OCI-LY7 (cell line): ENCODE measurements around the gene EPHA8. TPM values are rescaled to one million over a fixed set of nuclear protein-coding genes. Genes with fewer than 3 reads are reported as not detected.

Experiments used
- BruUV-seq: library from RNA; stranded (reverse); fragments of 400-500 nt; replicated peaks from 2 replicates; lab custom pipeline; 2021; lab: Mats Ljungman, UMichigan
- CTCF ChIA-PET: fragments of 300-600 bp; sonication (Branson Sonifier 250); formaldehyde crosslinking; loops from one replicate; lab custom pipeline; 2022; ENCODE audit warnings: antibody characterized with exemption; ENCODE audit not compliant: unreplicated experiment; lab: Charles Lee
- POLR2A ChIA-PET: fragments of 300-600 bp; sonication (Branson Sonifier 250); formaldehyde crosslinking; loops from one replicate; lab custom pipeline; 2022; ENCODE audit warnings: antibody characterized with exemption; lab: Charles Lee
- DNase-seq: peaks from one replicate; pipeline ENCODE4 v3.0.0-alpha.2; 2015; ENCODE audit warnings: low spot score
- H2AFZ ChIP-seq: fragments of 200-600 bp; sonication (generic), shearing (Covaris generic); 2 replicates; pipeline ENCODE4 v1.6.1; 2014; ENCODE audit warnings: mild to moderate bottlenecking, antibody characterized with exemption, low read length, moderate library complexity
- H3K27ac ChIP-seq: fragments of 200-600 bp; sonication (generic); 2 replicates; pipeline ENCODE4 v1.5.1; 2014; ENCODE audit warnings: mixed run types, low read depth, mild to moderate bottlenecking, moderate library complexity, low read length, inconsistent platforms; ENCODE audit not compliant: poor library complexity, severe bottlenecking
- H3K36me3 ChIP-seq: fragments of 200-600 bp; sonication (generic); 2 replicates; pipeline ENCODE4 v1.6.1; 2014; ENCODE audit warnings: mild to moderate bottlenecking, antibody characterized with exemption, low read length, moderate library complexity, mixed read lengths; ENCODE audit not compliant: insufficient read depth
- H3K4me1 ChIP-seq: fragments of 200-600 bp; sonication (generic); 2 replicates; pipeline ENCODE4 v1.5.1; 2014; ENCODE audit warnings: mild to moderate bottlenecking, low read length; ENCODE audit not compliant: insufficient read depth, poor library complexity, severe bottlenecking
- H3K4me2 ChIP-seq: fragments of 200-600 bp; sonication (generic); 2 replicates; pipeline ENCODE4 v1.6.1; 2014; ENCODE audit warnings: mild to moderate bottlenecking, low read length
- H3K4me3 ChIP-seq: fragments of 200-600 bp; sonication (generic); 2 replicates; pipeline ENCODE4 v1.5.1; 2014; ENCODE audit warnings: mild to moderate bottlenecking, low read depth, low read length; ENCODE audit not compliant: poor library complexity, severe bottlenecking
- H3K79me2 ChIP-seq: fragments of 200-600 bp; sonication (generic); 2 replicates; pipeline ENCODE4 v1.6.1; 2016; ENCODE audit warnings: low read depth, mild to moderate bottlenecking, low read length, moderate library complexity, mixed read lengths; ENCODE audit not compliant: insufficient read depth
- H3K9me2 ChIP-seq: fragments of 200-600 bp; sonication (generic); 2 replicates; pipeline ENCODE4 v1.6.1; 2016; ENCODE audit warnings: mild to moderate bottlenecking, low read length, mixed read lengths; ENCODE audit not compliant: insufficient read depth
- H3K9me3 ChIP-seq: fragments of 200-600 bp; sonication (generic); 2 replicates; pipeline ENCODE4 v1.6.1; 2014; ENCODE audit warnings: mild to moderate bottlenecking, mixed run types, low read length, mixed read lengths
- H4K20me1 ChIP-seq: fragments of 200-600 bp; sonication (generic); 2 replicates; pipeline ENCODE4 v1.6.1; 2014; ENCODE audit warnings: mild to moderate bottlenecking, antibody characterized with exemption, low read length, moderate library complexity, mixed read lengths; ENCODE audit not compliant: insufficient read depth
- EZH2phosphoT487 ChIP-seq: fragments of 200-600 bp; sonication (generic); IDR thresholded peaks from 2 replicates; pipeline ENCODE4 v1.6.1; 2018; ENCODE audit warnings: low read depth, borderline replicate concordance, mild to moderate bottlenecking, mixed run types, antibody characterized with exemption, low read length, moderate library complexity, mixed read lengths
- intact Hi-C: fragments of 100-400 bp; cut with micrococcal nuclease; formaldehyde crosslinking; loops from one replicate; pipeline ENCODE4 v1.10.0; 2022; ENCODE audit not compliant: unreplicated experiment
- total RNA-seq, 2 experiments: library from RNA; depleted of rRNA in 1 of 2; stranded (reverse); fragments of >200 nt in 1 of 2; shearing (Covaris generic) in 1 of 2; gene quantifications; 2 replicates each; pipeline ENCODE4 v1.2.3, GENCODE V29; 2014 to 2022
- TF ChIP-seq, protein P1 (sequence below): fragments of 200-600 bp; sonication (generic); conservative IDR thresholded peaks from 2 replicates; pipeline ENCODE4 v1.5.1; 2014; ENCODE audit warnings: mild to moderate bottlenecking, antibody characterized with exemption, low read length, moderate library complexity, mixed read lengths

Gene EPHA8
- total RNA-seq, 2 experiments from 2014 or later, result not detected

DNA sequence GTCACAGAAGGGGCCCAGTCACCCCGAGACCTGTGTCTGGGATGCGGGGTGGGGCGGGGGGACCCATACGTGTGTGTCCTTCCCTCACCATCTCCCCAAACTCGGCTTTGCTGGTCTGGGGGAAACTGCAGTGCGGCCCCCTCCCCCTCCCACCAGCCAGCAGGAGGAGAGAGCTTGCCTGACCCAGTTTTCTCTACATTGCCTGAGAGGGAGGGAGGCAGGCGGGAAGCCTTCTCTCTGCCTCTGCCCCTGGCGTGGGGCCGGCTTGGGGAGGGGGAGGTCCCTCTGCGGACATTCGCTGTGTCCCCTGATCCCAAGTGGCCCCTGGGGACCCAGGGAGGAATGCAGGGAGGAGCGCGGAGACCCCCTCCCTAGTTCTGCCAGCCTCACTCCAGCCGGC is 3.9 kb downstream of the EPHA8 start:
- no peaks in the 10 kb centered on the region for H3K36me3 ChIP-seq
- intact Hi-C loops, result no loop called here
- no peaks in the 10 kb centered on the region for H3K9me2 ChIP-seq
- no TSS peak for BruUV-seq
- H3K9me3 ChIP-seq, result no peaks in the 10 kb centered on the region
- no peak overlapping the region for H3K4me2 ChIP-seq
- POLR2A ChIA-PET, result no interaction called here
- TF ChIP-seq, protein P1, sequence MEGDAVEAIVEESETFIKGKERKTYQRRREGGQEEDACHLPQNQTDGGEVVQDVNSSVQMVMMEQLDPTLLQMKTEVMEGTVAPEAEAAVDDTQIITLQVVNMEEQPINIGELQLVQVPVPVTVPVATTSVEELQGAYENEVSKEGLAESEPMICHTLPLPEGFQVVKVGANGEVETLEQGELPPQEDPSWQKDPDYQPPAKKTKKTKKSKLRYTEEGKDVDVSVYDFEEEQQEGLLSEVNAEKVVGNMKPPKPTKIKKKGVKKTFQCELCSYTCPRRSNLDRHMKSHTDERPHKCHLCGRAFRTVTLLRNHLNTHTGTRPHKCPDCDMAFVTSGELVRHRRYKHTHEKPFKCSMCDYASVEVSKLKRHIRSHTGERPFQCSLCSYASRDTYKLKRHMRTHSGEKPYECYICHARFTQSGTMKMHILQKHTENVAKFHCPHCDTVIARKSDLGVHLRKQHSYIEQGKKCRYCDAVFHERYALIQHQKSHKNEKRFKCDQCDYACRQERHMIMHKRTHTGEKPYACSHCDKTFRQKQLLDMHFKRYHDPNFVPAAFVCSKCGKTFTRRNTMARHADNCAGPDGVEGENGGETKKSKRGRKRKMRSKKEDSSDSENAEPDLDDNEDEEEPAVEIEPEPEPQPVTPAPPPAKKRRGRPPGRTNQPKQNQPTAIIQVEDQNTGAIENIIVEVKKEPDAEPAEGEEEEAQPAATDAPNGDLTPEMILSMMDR, result no peak
- TF ChIP-seq EZH2phosphoT487, result no peak
- no peaks in the 10 kb centered on the region for H4K20me1 ChIP-seq
- H2AFZ ChIP-seq, result no peak overlapping the region
- CTCF ChIA-PET, result no interaction called here
- no peaks in the 10 kb centered on the region for H3K79me2 ChIP-seq
- H3K27ac ChIP-seq, result no peak overlapping the region
- no peak for DNase-seq
- H3K4me1 ChIP-seq, result no peaks in the 10 kb centered on the region
- H3K4me3 ChIP-seq, result no peak overlapping the region

DNA sequence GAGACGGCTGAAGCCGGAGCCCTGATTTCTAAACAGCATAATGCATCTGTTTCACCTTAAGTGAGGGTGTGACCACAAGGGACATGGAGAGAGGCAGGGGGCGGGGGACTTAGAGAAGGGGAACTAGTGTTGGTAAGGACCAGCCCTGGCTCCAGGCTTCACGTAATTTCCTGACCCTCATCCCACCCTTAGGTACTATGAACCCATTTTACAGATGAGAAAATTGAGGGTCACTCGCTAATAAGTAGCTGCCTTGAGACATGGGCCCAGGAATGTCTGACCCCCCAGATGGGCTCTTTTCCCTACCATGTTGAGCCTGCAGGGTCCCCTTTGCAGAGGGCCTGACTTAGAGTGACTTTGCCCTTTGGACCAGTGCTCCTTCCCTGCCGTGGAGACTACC is 4.7 kb downstream of the EPHA8 start:
- H2AFZ ChIP-seq, result no peak overlapping the region
- no peak for DNase-seq
- no peak overlapping the region for H3K4me3 ChIP-seq
- H3K9me3 ChIP-seq, result no peaks in the 10 kb centered on the region
- no peak overlapping the region for H3K4me2 ChIP-seq
- ChIA-PET POLR2A (no interaction called here), CTCF (no interaction called here)
- H3K4me1 ChIP-seq, result no peaks in the 10 kb centered on the region
- intact Hi-C loops, result no loop called here
- no TSS peak for BruUV-seq
- H3K36me3 ChIP-seq, result no peaks in the 10 kb centered on the region
- no peak overlapping the region for H3K27ac ChIP-seq
- H3K9me2 ChIP-seq, result no peaks in the 10 kb centered on the region
- no peaks in the 10 kb centered on the region for H3K79me2 ChIP-seq
- H4K20me1 ChIP-seq, result no peaks in the 10 kb centered on the region
- TF ChIP-seq, protein P1, result no peak
- no peak for TF ChIP-seq EZH2phosphoT487

GRCh38 chr1:22569269-22569668 is 6.0 kb downstream of the EPHA8 start:
- CTCF ChIA-PET, result no interaction called here
- H3K4me3 ChIP-seq, result no peak overlapping the region
- no TSS peak for BruUV-seq
- POLR2A ChIA-PET, result no interaction called here
- no peak for DNase-seq
- no peaks in the 10 kb centered on the region for H3K79me2 ChIP-seq
- no peak overlapping the region for H3K27ac ChIP-seq
- no peaks in the 10 kb centered on the region for H3K9me2 ChIP-seq
- H3K9me3 ChIP-seq, result no peaks in the 10 kb centered on the region
- no peak overlapping the region for H2AFZ ChIP-seq
- TF ChIP-seq EZH2phosphoT487, result no peak
- TF ChIP-seq, protein P1, result no peak
- H4K20me1 ChIP-seq, result no peaks in the 10 kb centered on the region
- no peaks in the 10 kb centered on the region for H3K4me1 ChIP-seq
- intact Hi-C loops, result no loop called here
- no peaks in the 10 kb centered on the region for H3K36me3 ChIP-seq
- no peak overlapping the region for H3K4me2 ChIP-seq
